MCF 10A (cell line): ENCODE results near the gene SLC30A9. TPM values are rescaled to one million over a fixed set of nuclear protein-coding genes. Genes with fewer than 3 reads are reported as not detected.

Experiments
- BruUV-seq: library from RNA; stranded (reverse); fragments of 400-500 nt; replicated peaks from 2 replicates; lab custom pipeline; 2021; lab: Mats Ljungman, UMichigan
- CTCF ChIA-PET: fragments of 300-600 bp; sonication (Branson Sonifier 250); formaldehyde crosslinking; extraction: SDS; loops from one replicate; lab custom pipeline; 2021; ENCODE audit warnings: antibody characterized with exemption, inconsistent platforms; lab: Yijun Ruan, JAX
- POLR2A ChIA-PET: fragments of 300-600, 350-650 bp; sonication (Branson Sonifier 250); formaldehyde crosslinking; extraction: SDS; loops from one replicate; lab custom pipeline; 2020; ENCODE audit warnings: antibody characterized with exemption, inconsistent platforms; lab: Yijun Ruan, JAX
- DNase-seq: peaks from one replicate; pipeline ENCODE4 v3.0.0-alpha.2; 2018; ENCODE audit not compliant: unreplicated experiment
- H3K27ac Mint-ChIP-seq: one replicate; pipeline ENCODE4 v1.8.0; 2022; ENCODE audit warnings: mild to moderate bottlenecking, low read depth, mixed read lengths; ENCODE audit not compliant: unreplicated experiment
- H3K27me3 Mint-ChIP-seq: one replicate; pipeline ENCODE4 v1.8.0; 2022; ENCODE audit warnings: mixed read lengths; ENCODE audit not compliant: insufficient read depth, unreplicated experiment
- H3K36me3 Mint-ChIP-seq: one replicate; pipeline ENCODE4 v1.8.0; 2022; ENCODE audit warnings: mild to moderate bottlenecking, moderate library complexity, mixed read lengths; ENCODE audit not compliant: insufficient read depth, unreplicated experiment
- H3K4me1 Mint-ChIP-seq: one replicate; pipeline ENCODE4 v1.8.0; 2022; ENCODE audit warnings: mixed read lengths; ENCODE audit not compliant: insufficient read depth, unreplicated experiment
- H3K4me3 Mint-ChIP-seq: one replicate; pipeline ENCODE4 v1.8.0; 2022; ENCODE audit warnings: mild to moderate bottlenecking, moderate library complexity, mixed read lengths; ENCODE audit not compliant: unreplicated experiment
- H3K9me3 Mint-ChIP-seq: one replicate; pipeline ENCODE4 v1.8.0; 2022; ENCODE audit warnings: mixed read lengths; ENCODE audit not compliant: unreplicated experiment
- intact Hi-C: fragments of 100-400 bp; cut with micrococcal nuclease; formaldehyde crosslinking; loops from 2 replicates; pipeline ENCODE4 v1.14.1; 2022
- total RNA-seq: library from RNA; stranded (reverse); gene quantifications from 2 replicates; pipeline ENCODE4 v1.2.3, GENCODE V29; 2022
- TF ChIP-seq, protein P1 (sequence below): fragments of 200-600 bp; IDR thresholded peaks from one replicate; pipeline ENCODE4 v1.8.0; 2022; ENCODE audit warnings: antibody characterized with exemption, mild to moderate bottlenecking; ENCODE audit not compliant: unreplicated experiment

Gene SLC30A9
- total RNA-seq, 1 experiment from 2014 or later = 58.5 TPM

GRCh38 chr4:41992967-41993857, 2.9 kb downstream of the SLC30A9 start:
- Mint-ChIP-seq H3K27me3 (no peaks in the 10 kb centered on the region), H3K4me1 (peaks cover 12% of the 10 kb centered on the region), H3K36me3 (peaks cover 5% of the 10 kb centered on the region), H3K4me3 (no peak overlapping the region), H3K27ac (no peak overlapping the region), H3K9me3 (no peaks in the 10 kb centered on the region)
- ChIA-PET CTCF (interaction anchor here (0.7 kb wide), 1 partner anchor 294 kb away, joined by 3 read pairs; no protein-coding TSS in a partner anchor), POLR2A (no interaction called here)
- intact Hi-C loops = loop anchor here (5.0 to 10.0 kb wide), 2 partner anchors 56 to 292 kb away; partner anchors contain the start of gene TMEM33
- BruUV-seq = no TSS peak
- DNase-seq = no peak
- TF ChIP-seq, protein P1, sequence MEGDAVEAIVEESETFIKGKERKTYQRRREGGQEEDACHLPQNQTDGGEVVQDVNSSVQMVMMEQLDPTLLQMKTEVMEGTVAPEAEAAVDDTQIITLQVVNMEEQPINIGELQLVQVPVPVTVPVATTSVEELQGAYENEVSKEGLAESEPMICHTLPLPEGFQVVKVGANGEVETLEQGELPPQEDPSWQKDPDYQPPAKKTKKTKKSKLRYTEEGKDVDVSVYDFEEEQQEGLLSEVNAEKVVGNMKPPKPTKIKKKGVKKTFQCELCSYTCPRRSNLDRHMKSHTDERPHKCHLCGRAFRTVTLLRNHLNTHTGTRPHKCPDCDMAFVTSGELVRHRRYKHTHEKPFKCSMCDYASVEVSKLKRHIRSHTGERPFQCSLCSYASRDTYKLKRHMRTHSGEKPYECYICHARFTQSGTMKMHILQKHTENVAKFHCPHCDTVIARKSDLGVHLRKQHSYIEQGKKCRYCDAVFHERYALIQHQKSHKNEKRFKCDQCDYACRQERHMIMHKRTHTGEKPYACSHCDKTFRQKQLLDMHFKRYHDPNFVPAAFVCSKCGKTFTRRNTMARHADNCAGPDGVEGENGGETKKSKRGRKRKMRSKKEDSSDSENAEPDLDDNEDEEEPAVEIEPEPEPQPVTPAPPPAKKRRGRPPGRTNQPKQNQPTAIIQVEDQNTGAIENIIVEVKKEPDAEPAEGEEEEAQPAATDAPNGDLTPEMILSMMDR = no peak

DNA sequence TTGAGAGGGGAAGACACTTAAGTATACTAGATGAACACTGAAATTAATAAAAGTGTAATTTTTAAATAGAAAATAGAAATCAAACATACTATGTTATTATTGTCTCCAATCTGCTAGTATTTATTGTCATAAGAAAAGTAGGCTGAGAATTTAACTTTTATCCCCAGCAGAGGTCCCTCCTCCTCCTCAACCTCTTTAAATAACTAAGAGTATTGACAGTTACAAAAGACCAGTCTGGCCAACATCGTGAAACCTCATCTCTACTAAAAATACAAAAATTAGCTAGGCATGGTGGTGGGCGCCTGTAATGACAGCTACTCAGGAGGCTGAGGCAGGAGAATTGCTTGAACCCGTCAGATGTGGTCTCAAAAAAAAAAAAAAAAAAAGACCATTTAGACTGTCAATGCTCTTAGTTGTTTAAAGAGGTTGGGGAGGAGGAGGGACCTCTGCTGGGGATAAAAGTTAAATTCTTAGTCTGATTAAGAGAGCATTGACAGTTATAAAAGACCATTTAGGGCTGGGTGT, 4.2 kb downstream of the SLC30A9 start:
- POLR2A ChIA-PET = no interaction called here
- Mint-ChIP-seq H3K9me3 (no peaks in the 10 kb centered on the region), H3K4me3 (no peak overlapping the region), H3K27me3 (no peaks in the 10 kb centered on the region), H3K4me1 (peaks cover 12% of the 10 kb centered on the region), H3K36me3 (peaks cover 5% of the 10 kb centered on the region), H3K27ac (no peak overlapping the region)
- BruUV-seq = no TSS peak
- DNase-seq = no peak
- intact Hi-C loops = loop anchor here (5.0 to 10.0 kb wide), 2 partner anchors 57 to 290 kb away; partner anchors contain the start of gene TMEM33
- CTCF ChIA-PET = interaction anchor here (0.6 to 1.3 kb wide), 4 partner anchors 12 to 1964 kb away, joined by 3 to 5 read pairs (median 3); no protein-coding TSS in a partner anchor
- TF ChIP-seq, protein P1 = no peak

DNA sequence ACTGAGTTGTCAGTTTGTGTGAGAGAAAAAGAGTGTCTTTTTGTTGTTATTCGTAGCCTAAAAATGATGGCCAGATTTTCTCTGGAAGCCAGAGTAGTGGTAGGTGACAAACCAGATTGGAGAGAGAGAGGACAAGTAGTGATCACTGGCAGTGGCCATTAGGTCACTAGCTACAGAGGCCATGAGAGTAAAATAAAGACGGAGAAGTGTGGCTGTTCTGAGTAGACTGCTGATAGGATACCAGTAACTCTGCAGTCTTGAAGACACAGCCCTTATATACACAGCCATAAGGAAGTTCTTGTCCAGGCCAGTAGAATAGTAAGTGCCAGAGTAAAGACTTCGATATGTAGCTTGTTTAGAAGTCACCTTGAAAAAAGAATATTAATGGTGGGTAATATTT, 7.7 kb downstream of the SLC30A9 start:
- no peaks in the 10 kb centered on the region for H3K9me3 Mint-ChIP-seq
- no TSS peak for BruUV-seq
- TF ChIP-seq, protein P1 = no peak
- peaks cover 6% of the 10 kb centered on the region for H3K4me1 Mint-ChIP-seq
- DNase-seq = no peak
- no peak overlapping the region for H3K4me3 Mint-ChIP-seq
- no peaks in the 10 kb centered on the region for H3K27me3 Mint-ChIP-seq
- POLR2A ChIA-PET = interaction anchor here (0.6 to 1.0 kb wide), 4 partner anchors 49 to 266 kb away, joined by 3 read pairs; no protein-coding TSS in a partner anchor
- peaks cover 13% of the 10 kb centered on the region for H3K36me3 Mint-ChIP-seq
- intact Hi-C loops = loop anchor here (10.0 kb wide), 1 partner anchor 287 kb away; no protein-coding TSS in a partner anchor
- CTCF ChIA-PET = interaction anchor here (0.6 to 0.9 kb wide), 5 partner anchors 9 to 834 kb away, joined by 3 read pairs; no protein-coding TSS in a partner anchor
- H3K27ac Mint-ChIP-seq = no peak overlapping the region

DNA sequence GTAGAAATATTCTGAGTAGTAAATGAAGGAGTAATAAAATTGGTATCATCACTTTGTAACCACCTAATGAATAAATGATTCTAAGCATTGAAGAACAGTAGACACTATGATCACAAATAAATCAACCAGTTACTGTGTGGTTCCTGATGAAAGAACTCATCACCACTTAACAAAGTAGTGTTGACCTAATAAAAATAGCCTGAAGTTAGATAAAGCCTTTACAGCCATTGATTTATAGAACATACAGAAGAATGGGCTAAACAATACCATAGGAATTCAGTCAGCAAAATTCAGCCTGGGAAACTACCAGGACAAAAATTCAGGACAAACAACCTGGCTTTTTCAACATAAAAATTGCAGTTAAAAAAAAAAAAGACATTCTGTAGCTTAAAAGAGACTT, 9.0 kb downstream of the SLC30A9 start:
- no peaks in the 10 kb centered on the region for H3K9me3 Mint-ChIP-seq
- TF ChIP-seq, protein P1 = no peak
- H3K4me3 Mint-ChIP-seq = no peak overlapping the region
- intact Hi-C loops = loop anchor here (10.0 kb wide), 1 partner anchor 285 kb away; no protein-coding TSS in a partner anchor
- H3K27me3 Mint-ChIP-seq = no peaks in the 10 kb centered on the region
- no peak overlapping the region for H3K27ac Mint-ChIP-seq
- peaks cover 26% of the 10 kb centered on the region for H3K36me3 Mint-ChIP-seq
- peaks cover 8% of the 10 kb centered on the region for H3K4me1 Mint-ChIP-seq
- no TSS peak for BruUV-seq
- DNase-seq = no peak
- ChIA-PET CTCF (no interaction called here), POLR2A (interaction anchor here (1.0 kb wide), 1 partner anchor 8 kb away, joined by 3 read pairs; no protein-coding TSS in a partner anchor)
